OCI-LY1 (cell line): ENCODE data around the gene GNAS-AS1.

Experiments used
- CTCF ChIP-seq: fragments of 200-600 bp; sonication (generic), shearing (Covaris generic); IDR thresholded peaks from 2 replicates; pipeline ENCODE4 v1.5.1; 2017; ENCODE audit warnings: mild to moderate bottlenecking, antibody characterized with exemption, low read length, moderate library complexity, mixed read lengths
- EZH2 ChIP-seq: fragments of 200-600 bp; sonication (generic), shearing (Covaris generic); IDR thresholded peaks from 2 replicates; pipeline ENCODE4 v1.8.0; 2017; ENCODE audit warnings: borderline replicate concordance, mixed run types, mild to moderate bottlenecking, antibody characterized with exemption, low read length, moderate library complexity, mixed read lengths

GRCh38 chr20:58811334-58811733, 39.4 kb downstream of the GNAS-AS1 start:
- TF ChIP-seq CTCF (no peak), EZH2 (no peak)
